PC-3 (cell line): ENCODE data around the gene SLC35D3. TPM values are rescaled to one million over a fixed set of nuclear protein-coding genes. Genes with fewer than 3 reads are reported as not detected.

Experiments
- ATAC-seq: fragments of 200-7000 bp; cut with Tn5 transposase; 2 replicates; pipeline ENCODE4 v1.9.1; 2020; ENCODE audit warnings: mild to moderate bottlenecking, moderate library complexity
- BruUV-seq: library from RNA; stranded (reverse); fragments of 400-500 nt; replicated peaks from 2 replicates; lab custom pipeline; 2021; lab: Mats Ljungman, UMichigan
- CTCF ChIA-PET: fragments of 300-600 bp; sonication (Branson Sonifier 250); formaldehyde crosslinking; loops from one replicate; lab custom pipeline; 2022; ENCODE audit warnings: antibody characterized with exemption; lab: Charles Lee
- POLR2A ChIA-PET: fragments of 300-600 bp; sonication (Branson Sonifier 250); formaldehyde crosslinking; loops from one replicate; lab custom pipeline; 2022; ENCODE audit warnings: antibody characterized with exemption; ENCODE audit not compliant: unreplicated experiment; lab: Charles Lee
- DNase-seq: peaks from one replicate; pipeline ENCODE4 v3.0.0-alpha.2; 2015
- H2AFZ ChIP-seq: fragments of 300-600 bp; sonication (generic); 2 replicates; pipeline ENCODE4 v1.6.0; 2016; ENCODE audit warnings: antibody characterized with exemption, low read length
- H3F3A ChIP-seq: fragments of 300-600 bp; sonication (generic); one replicate; pipeline ENCODE4 v1.6.0; 2017; ENCODE audit warnings: antibody characterized with exemption, low read length, control low read depth, mild to moderate bottlenecking; ENCODE audit not compliant: unreplicated experiment
- H3K27ac ChIP-seq: fragments of 300-600 bp; sonication (generic); 2 replicates; pipeline ENCODE4 v1.5.1; 2016; ENCODE audit warnings: mild to moderate bottlenecking, low read length
- H3K27me3 ChIP-seq: fragments of 300-600 bp; sonication (generic); 2 replicates; pipeline ENCODE4 v1.6.1; 2016; ENCODE audit warnings: low read length, mixed read lengths
- H3K36me3 ChIP-seq: fragments of 300-600 bp; sonication (generic); 2 replicates; pipeline ENCODE4 v1.6.1; 2016; ENCODE audit warnings: low read depth, mixed run types, low read length, mixed read lengths
- H3K4me1 ChIP-seq: fragments of 300-600 bp; sonication (generic); 2 replicates; pipeline ENCODE4 v1.5.1; 2016; ENCODE audit warnings: low read length; ENCODE audit not compliant: insufficient read depth
- H3K4me2 ChIP-seq: fragments of 300-600 bp; sonication (generic); 2 replicates; pipeline ENCODE4 v1.6.0; 2016; ENCODE audit warnings: low read length
- H3K4me3 ChIP-seq: fragments of 300-600 bp; sonication (generic); 2 replicates; pipeline ENCODE4 v1.5.1; 2016; ENCODE audit warnings: mild to moderate bottlenecking, low read length, mixed read lengths
- H3K79me2 ChIP-seq: fragments of 300-600 bp; sonication (generic); 2 replicates; pipeline ENCODE4 v1.6.1; 2017; ENCODE audit warnings: low read length, mixed read lengths
- H3K9ac ChIP-seq: fragments of 300-600 bp; sonication (generic); 2 replicates; pipeline ENCODE4 v1.6.0; 2016; ENCODE audit warnings: mild to moderate bottlenecking, low read length
- H3K9me2 ChIP-seq: fragments of 300-600 bp; sonication (generic); replicated peaks from 2 replicates; pipeline ENCODE4 v1.6.1; 2016; ENCODE audit warnings: mixed run types, low read length, mixed read lengths
- H3K9me3 ChIP-seq: fragments of 300-600 bp; sonication (generic); 2 replicates; pipeline ENCODE4 v1.6.1; 2016; ENCODE audit warnings: low read length, mixed read lengths
- H4K20me1 ChIP-seq: fragments of 300-600 bp; sonication (generic); 2 replicates; pipeline ENCODE4 v1.6.1; 2016; ENCODE audit warnings: low read length, mixed read lengths
- EZH2 ChIP-seq: fragments of 300-600 bp; sonication (generic); IDR thresholded peaks from one replicate; pipeline ENCODE4 v1.6.1; 2017; ENCODE audit warnings: antibody characterized with exemption, mild to moderate bottlenecking, low read length; ENCODE audit not compliant: unreplicated experiment
- EZH2phosphoT487 ChIP-seq: fragments of 300-600 bp; sonication (generic); IDR thresholded peaks from 2 replicates; pipeline ENCODE4 v1.6.1; 2018; ENCODE audit warnings: mild to moderate bottlenecking, antibody characterized with exemption, low read length, borderline replicate concordance
- intact Hi-C: fragments of 100-400 bp; cut with micrococcal nuclease; formaldehyde crosslinking; loops from 2 replicates; pipeline ENCODE4 v1.9.0; 2023
- total RNA-seq: library from RNA; depleted of rRNA; stranded (reverse); fragments of >200 nt; gene quantifications from 2 replicates; pipeline ENCODE4 v1.2.3, GENCODE V29; 2014
- TF ChIP-seq, protein P1 (sequence below): fragments of 300-600 bp; sonication (generic); conservative IDR thresholded peaks from 2 replicates; pipeline ENCODE4 v1.5.1; 2017; ENCODE audit warnings: antibody characterized with exemption, low read depth, mild to moderate bottlenecking, low read length

SLC35D3 gene
- total RNA-seq, 1 experiment from 2014 or later, result not detected

DNA sequence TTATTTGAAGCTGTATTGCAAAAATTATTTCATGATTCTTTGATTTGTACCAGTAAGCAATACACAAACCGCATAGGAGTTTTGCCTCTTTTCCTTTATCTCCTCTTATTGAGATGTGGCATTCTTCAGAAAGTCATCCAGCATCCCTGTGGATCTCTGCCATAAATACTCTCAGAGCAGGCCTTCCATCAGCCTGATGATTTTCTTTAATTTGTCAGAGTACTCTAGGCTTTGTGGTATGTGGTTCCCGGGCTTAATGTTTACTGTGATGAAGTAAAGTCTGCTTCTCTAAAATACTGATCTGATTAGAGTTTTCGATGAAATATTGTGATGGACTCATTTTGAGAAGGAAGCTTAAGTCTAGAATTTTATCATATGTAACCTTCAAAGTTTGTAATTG, 31.1 kb upstream of the SLC35D3 start:
- BruUV-seq, result no TSS peak
- CTCF ChIA-PET, result no interaction called here

DNA sequence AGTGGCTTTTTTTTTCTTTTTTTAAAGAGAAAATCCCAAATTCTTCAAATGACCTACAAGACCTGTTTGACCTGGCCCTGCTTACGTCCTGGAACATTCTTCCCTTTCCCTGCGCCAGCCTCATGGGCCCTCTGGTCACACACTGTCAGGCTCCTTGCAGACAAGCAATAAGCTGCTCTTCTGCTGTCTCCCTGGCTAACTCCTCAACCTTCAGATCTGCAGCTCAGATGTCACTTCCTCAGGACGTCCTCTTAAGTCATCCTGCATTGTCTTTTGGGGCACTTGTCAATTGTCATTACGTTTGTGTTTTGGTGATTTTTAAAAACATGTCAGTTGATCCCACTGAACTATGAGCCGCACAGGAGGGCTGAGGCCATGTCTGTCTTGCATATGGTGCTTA, 28.9 kb upstream of the SLC35D3 start:
- Histone ChIP-seq H3K4me1 (0 out of 2 replicates have a peak, but pooled peaks cover 3% of the 10 kb centered on the region), H2AFZ (no peak overlapping the region), H3K4me3 (no peak overlapping the region), H3K79me2 (no peaks in the 10 kb centered on the region), H3K4me2 (no peak overlapping the region), H3K9me3 (no peaks in the 10 kb centered on the region), H3K27ac (no peak overlapping the region), H3K9me2 (no peaks in the 10 kb centered on the region), H3K36me3 (no peaks in the 10 kb centered on the region), H4K20me1 (no peaks in the 10 kb centered on the region), H3K9ac (no peak overlapping the region), H3K27me3 (no peaks in the 10 kb centered on the region), H3F3A (no peaks in the 10 kb centered on the region)
- CTCF ChIA-PET, result no interaction called here
- TF ChIP-seq EZH2, result no peak
- TF ChIP-seq, protein P1, sequence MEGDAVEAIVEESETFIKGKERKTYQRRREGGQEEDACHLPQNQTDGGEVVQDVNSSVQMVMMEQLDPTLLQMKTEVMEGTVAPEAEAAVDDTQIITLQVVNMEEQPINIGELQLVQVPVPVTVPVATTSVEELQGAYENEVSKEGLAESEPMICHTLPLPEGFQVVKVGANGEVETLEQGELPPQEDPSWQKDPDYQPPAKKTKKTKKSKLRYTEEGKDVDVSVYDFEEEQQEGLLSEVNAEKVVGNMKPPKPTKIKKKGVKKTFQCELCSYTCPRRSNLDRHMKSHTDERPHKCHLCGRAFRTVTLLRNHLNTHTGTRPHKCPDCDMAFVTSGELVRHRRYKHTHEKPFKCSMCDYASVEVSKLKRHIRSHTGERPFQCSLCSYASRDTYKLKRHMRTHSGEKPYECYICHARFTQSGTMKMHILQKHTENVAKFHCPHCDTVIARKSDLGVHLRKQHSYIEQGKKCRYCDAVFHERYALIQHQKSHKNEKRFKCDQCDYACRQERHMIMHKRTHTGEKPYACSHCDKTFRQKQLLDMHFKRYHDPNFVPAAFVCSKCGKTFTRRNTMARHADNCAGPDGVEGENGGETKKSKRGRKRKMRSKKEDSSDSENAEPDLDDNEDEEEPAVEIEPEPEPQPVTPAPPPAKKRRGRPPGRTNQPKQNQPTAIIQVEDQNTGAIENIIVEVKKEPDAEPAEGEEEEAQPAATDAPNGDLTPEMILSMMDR, result no peak
- TF ChIP-seq EZH2phosphoT487, result no peak
- no peak for ATAC-seq
- intact Hi-C loops, result no loop called here
- DNase-seq, result no peak
- no TSS peak for BruUV-seq
- POLR2A ChIA-PET, result no interaction called here

More for the DNA sequence above, 31.1 kb upstream of the SLC35D3 start:
- no peaks in the 10 kb centered on the region for H3F3A ChIP-seq
- H3K79me2 ChIP-seq, result no peaks in the 10 kb centered on the region
- no peaks in the 10 kb centered on the region for H3K36me3 ChIP-seq
- no peaks in the 10 kb centered on the region for H4K20me1 ChIP-seq
- 0 out of 2 replicates have a peak, but pooled peaks cover 3% of the 10 kb centered on the region for H3K4me1 ChIP-seq
- intact Hi-C loops, result no loop called here
- ATAC-seq, result no peak
- TF ChIP-seq, protein P1, result no peak
- TF ChIP-seq EZH2 (no peak), EZH2phosphoT487 (no peak)
- POLR2A ChIA-PET, result no interaction called here
- no peak overlapping the region for H3K4me3 ChIP-seq
- H2AFZ ChIP-seq, result no peak overlapping the region
- no peaks in the 10 kb centered on the region for H3K27me3 ChIP-seq
- H3K9me3 ChIP-seq, result no peaks in the 10 kb centered on the region
- H3K9me2 ChIP-seq, result no peaks in the 10 kb centered on the region
- no peak overlapping the region for H3K4me2 ChIP-seq
- no peak overlapping the region for H3K27ac ChIP-seq
- H3K9ac ChIP-seq, result no peak overlapping the region
- DNase-seq, result no peak

DNA sequence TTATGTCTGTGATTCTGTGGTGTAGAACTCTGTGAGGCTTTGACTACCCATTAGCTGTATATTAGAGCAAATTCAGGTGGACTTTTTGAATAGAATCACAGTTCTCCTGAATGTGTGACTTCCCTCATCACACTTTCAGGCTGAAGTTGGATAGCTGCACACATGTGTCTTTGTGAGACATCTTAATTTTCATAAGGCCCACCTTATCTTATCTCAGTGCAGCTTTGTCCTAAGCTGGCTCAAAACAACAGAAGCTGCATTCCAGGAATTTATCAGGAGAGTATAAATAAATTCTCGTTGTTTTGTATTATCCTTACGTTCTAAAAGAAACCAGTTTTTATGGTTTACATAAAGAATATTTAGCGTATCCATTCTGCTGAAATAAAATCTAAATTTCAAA, 26.2 kb upstream of the SLC35D3 start:
- H3K9me3 ChIP-seq, result no peaks in the 10 kb centered on the region
- DNase-seq, result no peak
- H3K4me2 ChIP-seq, result no peak overlapping the region
- no peak overlapping the region for H3K9ac ChIP-seq
- intact Hi-C loops, result no loop called here
- no peak for ATAC-seq
- BruUV-seq, result no TSS peak
- no peak overlapping the region for H3K4me3 ChIP-seq
- H3K9me2 ChIP-seq, result no peaks in the 10 kb centered on the region
- TF ChIP-seq, protein P1, result no peak
- TF ChIP-seq EZH2phosphoT487 (no peak), EZH2 (no peak)
- no peaks in the 10 kb centered on the region for H4K20me1 ChIP-seq
- no peaks in the 10 kb centered on the region for H3K79me2 ChIP-seq
- H3K4me1 ChIP-seq, result no peaks in the 10 kb centered on the region
- ChIA-PET POLR2A (no interaction called here), CTCF (no interaction called here)
- no peaks in the 10 kb centered on the region for H3F3A ChIP-seq
- H3K36me3 ChIP-seq, result peaks cover 3% of the 10 kb centered on the region; the same call in 1 of the 2 replicates
- H3K27me3 ChIP-seq, result no peaks in the 10 kb centered on the region
- no peak overlapping the region for H2AFZ ChIP-seq
- H3K27ac ChIP-seq, result no peak overlapping the region
